GM18907 (cell line): ENCODE measurements around the gene ACVR1.
"Not testable (repeated sequence)": the region's sequence is repeated elsewhere in the genome, so short reads cannot be mapped to it uniquely, and the experiment has no call there.

Experiments
- ATAC-seq: cut with Tn5 transposase; IDR thresholded peaks from one replicate; pipeline ENCODE4 v1.9.1; 2021; ENCODE audit warnings: mild to moderate bottlenecking, moderate library complexity; ENCODE audit not compliant: unreplicated experiment

The ACVR1 gene

DNA sequence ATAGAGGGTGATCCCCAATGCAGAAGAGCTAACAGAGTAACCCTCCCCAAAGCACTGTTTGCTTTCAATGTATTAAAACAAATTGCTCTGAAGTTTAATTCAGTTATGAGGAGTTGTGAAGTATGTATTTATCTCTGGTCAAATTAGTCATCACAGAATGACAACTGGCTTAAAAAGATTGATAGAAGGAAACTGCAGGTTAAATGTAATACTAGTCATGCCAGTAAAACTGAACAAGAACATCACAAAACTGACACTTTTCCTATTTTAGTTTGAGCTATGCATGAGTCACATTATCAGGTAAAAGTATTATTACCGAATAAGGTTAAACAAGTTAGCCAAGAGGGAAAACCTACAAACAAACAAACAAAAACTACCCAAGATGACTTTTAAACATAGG lies 148.4 kb downstream of the ACVR1 start:
- no peak for ATAC-seq

- no peak for ATAC-seq
Measured at GRCh38 chr2:157726946-157727345, 149.2 kb downstream of the ACVR1 start.

DNA sequence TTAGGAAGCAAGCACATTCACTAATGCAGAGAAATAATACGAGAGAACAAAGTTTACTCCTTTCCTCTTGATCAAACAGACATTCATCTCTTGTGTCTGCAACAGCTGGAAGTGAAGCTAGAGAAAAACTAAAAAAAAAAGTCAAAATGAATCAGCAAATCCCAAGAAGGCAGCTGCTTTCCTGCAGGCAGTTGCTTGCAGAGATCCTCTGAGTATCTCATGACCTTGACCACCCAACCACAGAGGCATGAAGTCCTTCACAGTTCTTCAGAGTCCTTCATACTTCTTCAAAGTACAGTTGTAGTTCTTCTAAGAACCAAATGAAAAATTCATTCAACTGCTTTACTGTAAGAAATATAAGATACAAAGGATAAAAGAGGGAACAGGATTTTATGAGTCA lies 150.3 kb downstream of the ACVR1 start:
- ATAC-seq: no peak

GRCh38 chr2:157722580-157723234 lies 153.4 kb downstream of the ACVR1 start:
- no peak for ATAC-seq

DNA sequence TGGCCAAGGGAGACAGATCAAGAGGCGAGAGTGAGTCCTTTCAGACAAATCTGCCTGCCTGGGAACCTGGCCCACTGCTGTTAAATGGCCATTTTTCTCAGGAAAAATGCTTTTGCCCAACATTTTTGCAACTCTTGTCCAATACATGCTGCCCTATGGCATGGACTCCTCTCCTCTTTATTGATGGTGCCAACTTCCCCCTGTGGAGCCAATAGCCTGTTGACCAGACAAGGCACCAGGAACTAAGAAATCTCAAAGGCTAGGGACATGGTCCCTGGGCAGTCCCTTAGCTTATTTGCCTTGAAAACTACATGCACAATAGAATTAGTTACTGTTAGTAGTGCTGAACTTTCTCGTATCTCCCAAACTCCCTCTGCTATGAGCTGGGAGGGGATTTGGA lies 155.6 kb downstream of the ACVR1 start:
- no peak for ATAC-seq

DNA sequence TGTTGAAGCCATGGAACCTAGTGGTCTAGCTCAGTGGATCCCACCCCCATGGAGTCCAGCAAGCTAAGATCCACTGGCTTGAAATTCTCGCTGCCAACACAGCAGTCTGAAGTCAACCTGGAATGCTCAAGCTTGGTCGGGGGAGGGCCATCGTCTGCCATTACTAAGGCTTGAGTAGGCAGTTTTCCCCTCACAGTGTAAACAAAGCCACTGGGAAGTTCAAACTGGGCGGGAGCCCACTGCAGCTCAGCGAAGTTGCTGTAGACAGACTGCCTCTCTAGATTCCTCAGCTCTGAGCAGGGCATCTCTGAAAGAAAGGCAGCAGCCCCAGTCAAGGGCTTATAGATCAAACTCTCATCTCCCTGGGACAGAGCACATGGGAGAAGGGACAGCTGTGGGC lies 171.5 kb downstream of the ACVR1 start:
- not testable (repeated sequence) for ATAC-seq

GRCh38 chr2:157704148-157704547 lies 172.0 kb downstream of the ACVR1 start:
- not testable (repeated sequence) for ATAC-seq

DNA sequence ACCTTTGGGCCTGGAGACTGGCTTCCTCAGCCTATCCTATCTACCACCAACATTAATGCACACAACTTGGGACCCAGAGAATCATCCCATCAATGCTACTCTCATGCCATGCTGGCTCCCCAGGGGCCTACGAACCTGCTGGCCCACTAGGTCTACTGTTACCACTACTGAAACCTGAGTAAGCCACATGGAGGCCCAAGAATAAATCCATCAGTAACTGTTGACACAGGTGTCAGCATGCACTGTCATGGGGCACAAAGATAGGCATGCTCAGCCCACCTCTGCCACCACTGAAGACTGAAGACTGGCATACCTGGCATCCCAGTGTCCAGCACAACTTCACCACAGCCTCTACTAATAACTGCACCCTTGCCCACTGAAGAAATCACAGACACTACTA lies 176.3 kb downstream of the ACVR1 start:
- no peak for ATAC-seq

GRCh38 chr2:157699009-157699408 lies 177.1 kb downstream of the ACVR1 start:
- ATAC-seq: no peak

DNA sequence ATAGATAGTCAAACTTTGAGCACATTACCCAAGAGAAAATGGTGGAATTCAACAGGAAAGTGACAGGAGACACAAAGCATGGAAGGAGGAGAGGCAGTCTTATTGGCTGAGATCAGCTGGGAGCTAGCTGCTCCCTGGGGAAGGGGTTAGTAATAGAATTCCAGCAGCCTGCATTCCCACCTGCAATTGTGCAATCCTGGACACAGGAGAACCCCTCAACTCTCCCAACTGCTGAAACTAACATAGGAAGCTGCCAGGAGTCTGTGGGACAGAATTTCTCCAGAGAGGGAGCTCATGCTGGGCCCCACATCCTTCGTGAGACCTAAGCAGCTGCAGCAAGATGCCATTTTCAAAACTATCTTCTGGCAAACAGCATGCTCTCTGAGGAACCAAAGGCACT lies 177.7 kb downstream of the ACVR1 start:
- no peak for ATAC-seq

GRCh38 chr2:157696036-157696435 lies 180.1 kb downstream of the ACVR1 start:
- no peak for ATAC-seq

GRCh38 chr2:157692768-157693167 lies 183.4 kb downstream of the ACVR1 start:
- no peak for ATAC-seq

DNA sequence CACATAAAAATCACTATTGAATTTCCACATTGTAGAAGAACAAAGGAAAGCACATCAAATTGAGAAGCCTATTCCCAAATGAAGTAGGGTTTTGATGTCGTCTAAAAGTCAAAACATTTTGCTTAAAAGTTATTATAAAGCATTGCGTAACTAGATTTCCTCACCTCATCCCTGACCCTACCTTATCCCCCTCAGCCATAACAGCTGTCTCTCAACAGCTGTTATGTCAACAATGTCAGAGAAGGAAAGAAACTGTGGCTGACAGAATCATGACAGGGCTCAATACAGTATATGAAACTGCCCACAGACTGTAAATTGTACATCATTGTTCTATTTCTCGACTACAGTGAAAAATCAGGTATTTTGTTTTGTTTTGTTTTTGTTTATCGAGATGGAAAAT lies 184.4 kb downstream of the ACVR1 start:
- no peak for ATAC-seq

GRCh38 chr2:157691131-157691530 lies 185.0 kb downstream of the ACVR1 start:
- no peak for ATAC-seq
